ENCODE results near the gene HEG1.

GRCh38 chr3:125033616-125034015, 22.2 kb downstream of the HEG1 start:
- TF ChIP-seq CTCF (IDR thresholded peaks at IDR 0.05) (no peak), POLR2A (IDR thresholded peaks at IDR 0.05) (no peak)

All from heart left ventricle (tissue), 13 donors.